Measurements from ENCODE around the gene IRGQ. TPM values are rescaled to one million over a fixed set of nuclear protein-coding genes. Genes with fewer than 3 reads are reported as not detected.

The IRGQ gene
- total and polyA plus RNA-seq, 7 donors, result 5.5 to 26.9 (median 21.5) TPM

- H3K9me3 ChIP-seq, result no peaks in the 10 kb centered on the region
- peak overlapping the region; percentile 99 for H3K27ac ChIP-seq
- peaks cover 3 to 59% of the 10 kb centered on the region in 2 donors for H3K36me3 ChIP-seq (ENCODE audit: insufficient read depth in 1 of 2, low read depth in 1 of 2)
- peak overlapping the region; percentile 89 for H3K4me3 ChIP-seq
- intact Hi-C loops (cut with DNase I), result loop anchor here in 1 of 2 donors (2.0 to 10.0 kb wide), 2 partner anchors 17 to 59 kb away; partner anchors contain the start of gene ZNF575
- ATAC-seq (no peak), DNase-seq (no peak)
- WGBS, 3 donors, result 82 to 92% (median 87%) methylated on average over 10 of the region's 10 CpGs
- peaks cover 26% of the 10 kb centered on the region for H3K4me1 ChIP-seq
- TF ChIP-seq CTCF (IDR thresholded peaks at IDR 0.05), result no peak
- no peaks in the 10 kb centered on the region for H3K27me3 ChIP-seq (ENCODE audit: insufficient read depth in 3 of 3, low read length in 2 of 3)
Measured at GRCh38 chr19:43594081-43594697, 1.7 kb downstream of the IRGQ start.

DNA sequence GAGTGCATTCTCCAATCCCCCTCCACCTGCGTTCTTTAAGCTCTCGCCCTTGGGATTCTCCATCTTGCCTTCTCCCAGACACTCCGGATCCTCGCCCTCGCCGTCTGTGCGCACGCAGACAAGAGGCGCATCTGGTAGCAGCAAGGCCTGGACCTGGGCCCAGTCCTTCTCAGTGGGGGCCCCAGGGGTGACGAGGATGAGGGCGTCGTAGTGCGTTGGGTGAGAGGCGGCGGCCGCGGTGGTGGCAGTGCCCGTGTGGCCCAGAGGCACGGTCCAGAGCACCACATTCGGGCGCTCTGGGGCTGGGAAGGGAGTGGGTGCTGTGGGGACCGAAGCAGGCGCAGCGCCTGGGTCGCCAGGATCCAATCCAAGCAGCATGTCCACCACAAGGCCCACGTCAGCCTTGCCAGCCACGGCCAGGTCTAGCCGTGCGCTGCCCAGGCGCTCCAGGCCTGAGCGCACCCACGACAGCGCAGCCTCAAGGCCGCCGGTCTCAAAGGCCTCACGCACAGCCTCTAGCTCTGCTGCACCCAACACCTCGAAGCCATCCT is 3.1 kb downstream of the IRGQ start:
- H3K27ac ChIP-seq, result no peak overlapping the region
- intact Hi-C loops (cut with DNase I), result loop anchor here (2.0 to 10.0 kb wide), 2 partner anchors 14 to 58 kb away; partner anchors contain the start of gene ZNF575 (in 1 of the 2)
- TF ChIP-seq CTCF (IDR thresholded peaks at IDR 0.05), result no peak
- WGBS, 3 donors, result 94% methylated on average over 37 of the region's 37 CpGs
- no peak for ATAC-seq
- H3K27me3 ChIP-seq (ENCODE audit: insufficient read depth in 3 of 3, low read length in 2 of 3), result no peaks in the 10 kb centered on the region
- peaks cover 7 to 57% of the 10 kb centered on the region in 2 donors for H3K36me3 ChIP-seq (ENCODE audit: insufficient read depth in 1 of 2, low read depth in 1 of 2)
- no peak for DNase-seq
- H3K4me1 ChIP-seq, result peaks cover 26% of the 10 kb centered on the region
- H3K9me3 ChIP-seq, result no peaks in the 10 kb centered on the region
- H3K4me3 ChIP-seq, result no peak overlapping the region

- Histone ChIP-seq H3K27me3 (ENCODE audit: insufficient read depth in 3 of 3, low read length in 2 of 3) (no peaks in the 10 kb centered on the region), H3K36me3 (ENCODE audit: insufficient read depth in 1 of 2, low read depth in 1 of 2) (peaks cover 7 to 57% of the 10 kb centered on the region in 2 donors), H3K4me3 (no peak overlapping the region), H3K9me3 (no peaks in the 10 kb centered on the region), H3K27ac (no peak overlapping the region), H3K4me1 (peaks cover 20% of the 10 kb centered on the region)
- no peak for TF ChIP-seq CTCF (IDR thresholded peaks at IDR 0.05)
- ATAC-seq (no peak), DNase-seq (no peak)
- 93 to 94% (median 94%) methylated on average over 61 to 63 of the region's 63 CpGs for WGBS, 3 donors
- intact Hi-C loops (cut with DNase I), result loop anchor here (2.0 to 10.0 kb wide), 2 partner anchors 13 to 57 kb away; partner anchors contain the start of gene ZNF575 (in 1 of the 2)
Measured at GRCh38 chr19:43591904-43592772, 3.8 kb downstream of the IRGQ start.

GRCh38 chr19:43589678-43590077 is 6.3 kb downstream of the IRGQ start:
- DNase-seq (no peak), ATAC-seq (no peak)
- H3K4me3 ChIP-seq, result no peak overlapping the region
- peaks cover 7 to 57% of the 10 kb centered on the region in 2 donors for H3K36me3 ChIP-seq (ENCODE audit: insufficient read depth in 1 of 2, low read depth in 1 of 2)
- no peak overlapping the region for H3K27ac ChIP-seq
- H3K27me3 ChIP-seq (ENCODE audit: insufficient read depth in 3 of 3, low read length in 2 of 3), result no peaks in the 10 kb centered on the region
- 78 to 91% (median 82%) methylated on average over 6 of the region's 6 CpGs for WGBS, 3 donors
- peaks cover 11% of the 10 kb centered on the region for H3K4me1 ChIP-seq
- no peak for TF ChIP-seq CTCF (IDR thresholded peaks at IDR 0.05)
- intact Hi-C loops (cut with DNase I), result loop anchor here in 1 of 2 donors (10.0 kb wide), 1 partner anchor 55 kb away; the partner anchor contains the start of gene ZNF575
- H3K9me3 ChIP-seq, result no peaks in the 10 kb centered on the region

All from psoas muscle (tissue), 8 donors.